ENCODE data around the gene ERO1B.

ERO1B gene

DNA sequence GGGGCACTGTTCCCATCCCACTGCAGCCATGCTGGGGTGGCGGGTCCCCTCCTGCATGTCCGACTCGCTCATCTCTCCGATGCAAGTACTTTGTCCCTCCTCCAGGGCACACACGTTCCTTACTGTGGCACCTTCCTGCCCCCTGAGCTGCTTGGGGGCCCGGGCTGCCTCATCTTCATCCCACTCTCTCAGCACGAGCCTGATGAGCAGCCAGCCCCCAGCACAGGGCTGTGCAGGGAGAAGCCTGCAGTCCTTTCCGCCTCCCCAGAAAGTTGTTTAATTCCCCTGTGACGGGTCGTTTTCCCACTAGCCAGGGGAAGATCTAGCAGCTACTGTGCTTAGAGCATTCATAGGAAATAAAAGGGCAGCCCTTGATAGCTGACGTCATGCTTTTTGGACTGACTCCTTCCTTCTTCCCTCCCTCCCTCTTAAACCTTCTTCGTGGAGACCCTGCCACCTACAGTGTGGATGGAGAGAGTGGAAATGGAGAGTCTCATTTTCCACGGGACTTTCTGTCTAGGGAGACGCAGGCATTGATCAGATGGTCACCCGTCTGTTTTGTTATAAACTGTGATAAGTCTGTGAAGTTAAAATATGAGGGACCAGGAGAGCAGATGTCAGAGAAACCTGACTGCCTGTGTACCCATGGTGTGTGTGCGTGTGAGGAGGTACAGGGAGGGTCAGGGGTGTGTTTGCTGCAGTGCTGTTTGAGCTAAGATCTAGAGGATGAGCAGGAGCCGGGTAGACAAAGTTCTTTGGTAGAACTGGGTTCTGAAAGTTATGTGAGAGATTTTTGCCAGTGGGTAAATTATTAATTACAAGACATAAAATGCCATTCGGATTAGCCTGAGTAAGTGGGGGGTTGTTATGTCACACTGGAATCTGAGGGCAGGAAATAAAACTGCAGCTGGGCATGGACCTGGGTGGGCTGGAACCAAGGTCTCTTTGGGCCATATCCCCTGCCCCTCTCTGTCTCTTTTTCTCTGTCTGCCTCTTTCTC lies 105.1 kb downstream of the ERO1B start:
- peak; percentile 12 for DNase-seq

- no peak for DNase-seq
These were observed 106.0 kb downstream of the ERO1B start for GRCh38 chr1:236175642-236176336.

- no peak for DNase-seq
These were observed 108.5 kb downstream of the ERO1B start for GRCh38 chr1:236173174-236173767.

- DNase-seq: no peak
These were observed 109.6 kb downstream of the ERO1B start for GRCh38 chr1:236172041-236172579.

DNA sequence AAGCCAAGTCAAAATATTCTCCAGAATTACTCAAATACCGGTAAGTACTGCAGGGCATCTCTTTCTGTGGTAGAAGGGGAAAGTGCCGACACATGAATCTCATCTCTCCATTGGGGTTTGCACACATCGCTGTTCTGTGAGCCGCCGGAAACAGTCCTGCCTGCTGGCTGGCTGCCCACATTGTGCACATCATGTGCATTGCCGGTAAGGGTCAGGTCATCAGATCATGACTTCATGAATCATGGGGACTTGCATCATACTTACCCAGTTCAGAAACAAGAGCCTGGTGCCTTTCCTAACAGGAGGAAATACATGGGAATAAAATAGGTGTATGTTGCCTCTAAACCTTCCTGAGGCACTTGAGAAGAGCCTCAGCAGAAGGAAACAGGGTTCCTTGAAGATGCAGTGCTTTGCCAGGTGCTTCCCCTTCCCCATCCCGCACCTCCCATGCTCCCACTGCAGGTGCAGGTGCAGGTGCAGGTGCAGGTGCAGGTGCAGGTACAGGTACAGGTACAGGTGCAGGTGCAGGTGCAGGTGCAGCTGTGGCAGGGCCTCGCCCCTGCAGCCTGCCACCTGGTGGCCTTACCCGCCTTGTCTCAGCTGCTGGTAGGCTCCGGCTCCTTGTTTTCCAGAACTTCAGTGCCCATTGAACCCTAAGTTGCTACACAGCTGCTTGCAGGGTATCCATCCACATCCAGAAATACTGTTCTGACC lies 112.9 kb downstream of the ERO1B start:
- peak; percentile 46 for DNase-seq

DNA sequence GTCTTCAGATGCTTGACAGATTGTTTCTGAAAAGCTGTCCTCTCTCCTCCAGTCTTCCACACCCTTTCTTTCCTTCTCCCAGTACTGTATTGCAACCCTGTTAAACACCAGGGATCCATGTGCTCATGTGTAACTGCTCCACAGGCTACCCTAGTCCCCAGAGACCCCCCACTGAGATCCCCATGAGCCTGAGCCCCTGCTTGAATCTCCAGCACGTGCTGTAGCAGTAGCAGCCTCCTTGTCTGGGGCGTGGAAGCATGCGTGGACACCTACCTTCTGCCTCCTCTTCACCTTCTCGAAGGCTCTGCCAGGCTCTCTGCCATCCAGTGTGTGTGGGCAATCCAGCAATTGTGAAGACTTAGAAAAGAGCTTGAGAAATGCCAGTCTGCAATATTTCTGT lies 114.2 kb downstream of the ERO1B start:
- DNase-seq: no peak

DNA sequence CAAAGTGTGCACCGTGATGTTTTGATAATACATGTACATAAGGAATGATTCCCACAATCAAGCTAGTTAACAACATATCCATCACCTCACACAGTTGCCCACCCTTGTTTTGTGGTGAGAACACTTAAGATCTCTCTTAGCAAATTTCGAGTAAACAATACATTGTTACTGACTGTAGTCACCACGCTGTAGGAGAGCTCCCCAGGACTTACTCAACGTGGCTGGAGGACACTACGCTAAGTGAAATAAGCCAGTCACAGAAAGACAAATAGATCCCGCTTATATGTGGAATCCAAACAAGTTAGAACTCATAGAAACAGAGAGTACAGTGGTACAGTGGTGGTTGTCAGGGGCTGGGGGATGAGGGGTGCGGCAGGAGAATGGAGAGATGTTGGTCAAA lies 114.6 kb downstream of the ERO1B start:
- no peak for DNase-seq

GRCh38 chr1:236166041-236166440 lies 115.7 kb downstream of the ERO1B start:
- DNase-seq: no peak
